Suprapubic skin (tissue), 3 donors: ENCODE measurements around the gene SFRP2.

Experiments
- EP300 ChIP-seq: sonication (generic); formaldehyde crosslinking; IDR thresholded peaks from one replicate; pipeline ENCODE4 v1.6.1; 2017; ENCODE audit warnings: antibody characterized with exemption
- POLR2A ChIP-seq, 2 donors: fragments of 450-650 bp; IDR thresholded peaks; one replicate each; pipeline ENCODE4 v1.6.1; 2017; ENCODE audit warnings: antibody characterized with exemption in 2 of 2, mild to moderate bottlenecking in 2 of 2, moderate library complexity in 2 of 2
- TF ChIP-seq, protein P1 (sequence below), 2 donors: fragments of 200-600 bp in 1 of 2; fragments of 450-650 bp in 1 of 2; sonication (generic) in 1 of 2; IDR thresholded peaks; one replicate each; pipeline ENCODE4 v1.5.1; 2016 to 2019; ENCODE audit warnings: antibody characterized with exemption in 2 of 2, mild to moderate bottlenecking in 1 of 2, moderate library complexity in 1 of 2

GRCh38 chr4:153745651-153746050 is 43.2 kb downstream of the SFRP2 start:
- TF ChIP-seq EP300 = no peak
- TF ChIP-seq POLR2A (IDR thresholded peaks at IDR 0.05) = no peak
- TF ChIP-seq, protein P1, sequence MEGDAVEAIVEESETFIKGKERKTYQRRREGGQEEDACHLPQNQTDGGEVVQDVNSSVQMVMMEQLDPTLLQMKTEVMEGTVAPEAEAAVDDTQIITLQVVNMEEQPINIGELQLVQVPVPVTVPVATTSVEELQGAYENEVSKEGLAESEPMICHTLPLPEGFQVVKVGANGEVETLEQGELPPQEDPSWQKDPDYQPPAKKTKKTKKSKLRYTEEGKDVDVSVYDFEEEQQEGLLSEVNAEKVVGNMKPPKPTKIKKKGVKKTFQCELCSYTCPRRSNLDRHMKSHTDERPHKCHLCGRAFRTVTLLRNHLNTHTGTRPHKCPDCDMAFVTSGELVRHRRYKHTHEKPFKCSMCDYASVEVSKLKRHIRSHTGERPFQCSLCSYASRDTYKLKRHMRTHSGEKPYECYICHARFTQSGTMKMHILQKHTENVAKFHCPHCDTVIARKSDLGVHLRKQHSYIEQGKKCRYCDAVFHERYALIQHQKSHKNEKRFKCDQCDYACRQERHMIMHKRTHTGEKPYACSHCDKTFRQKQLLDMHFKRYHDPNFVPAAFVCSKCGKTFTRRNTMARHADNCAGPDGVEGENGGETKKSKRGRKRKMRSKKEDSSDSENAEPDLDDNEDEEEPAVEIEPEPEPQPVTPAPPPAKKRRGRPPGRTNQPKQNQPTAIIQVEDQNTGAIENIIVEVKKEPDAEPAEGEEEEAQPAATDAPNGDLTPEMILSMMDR (IDR thresholded peaks at IDR 0.05) = no peak
